ENCODE results near the gene TGFBR3.
"Not testable (repeated sequence)": the region's sequence is repeated elsewhere in the genome, so short reads cannot be mapped to it uniquely, and the experiment has no call there.

Gene TGFBR3

GRCh38 chr1:91846007-91846638 lies 39.8 kb downstream of the TGFBR3 start:
- peak; percentile 90 for DNase-seq

GRCh38 chr1:91844862-91845528 lies 41.0 kb downstream of the TGFBR3 start:
- no peak for DNase-seq

- no peak for DNase-seq
Measured at GRCh38 chr1:91843843-91844242, 42.1 kb downstream of the TGFBR3 start.

- DNase-seq = no peak
Measured at GRCh38 chr1:91842563-91842962, 43.4 kb downstream of the TGFBR3 start.

- DNase-seq = no peak
Measured at GRCh38 chr1:91842056-91842455, 43.9 kb downstream of the TGFBR3 start.

GRCh38 chr1:91840276-91840675 lies 45.7 kb downstream of the TGFBR3 start:
- DNase-seq = not testable (repeated sequence)

GRCh38 chr1:91836331-91837040 lies 49.5 kb downstream of the TGFBR3 start:
- no peak for DNase-seq

GRCh38 chr1:91835087-91835521 lies 50.8 kb downstream of the TGFBR3 start:
- no peak for DNase-seq

- DNase-seq = not testable (repeated sequence)
Measured at GRCh38 chr1:91834549-91834948, 51.4 kb downstream of the TGFBR3 start.

- no peak for DNase-seq
Measured at GRCh38 chr1:91833946-91834345, 52.0 kb downstream of the TGFBR3 start.

- DNase-seq = no peak
Measured at GRCh38 chr1:91831132-91831930, 54.6 kb downstream of the TGFBR3 start.

GRCh38 chr1:91830242-91831131 lies 55.5 kb downstream of the TGFBR3 start:
- peak; percentile 78 for DNase-seq

- no peak for DNase-seq
Measured at GRCh38 chr1:91829293-91830153, 56.4 kb downstream of the TGFBR3 start.

GRCh38 chr1:91828583-91829281 lies 57.2 kb downstream of the TGFBR3 start:
- no peak for DNase-seq

GRCh38 chr1:91827459-91828321 lies 58.3 kb downstream of the TGFBR3 start:
- no peak for DNase-seq

- DNase-seq = no peak
Measured at GRCh38 chr1:91827087-91827458, 58.9 kb downstream of the TGFBR3 start.

- DNase-seq = no peak
Measured at GRCh38 chr1:91826649-91827048, 59.3 kb downstream of the TGFBR3 start.

GRCh38 chr1:91826248-91826647 lies 59.7 kb downstream of the TGFBR3 start:
- no peak for DNase-seq

GRCh38 chr1:91821126-91821868 lies 64.7 kb downstream of the TGFBR3 start:
- no peak for DNase-seq
